KBM-7 (cell line): ENCODE data around the gene PODXL.

Source experiments
- DNase-seq: peaks from one replicate; pipeline ENCODE4 v3.0.0-alpha.2; 2015
- in situ Hi-C: fragments of 300-500 bp; cut with MboI; formaldehyde crosslinking; loops from 2 replicates; pipeline ENCODE4 v1.14.3; 2020; ENCODE audit warnings: low sequenced_read_pairs, low pct_unique_long_range_greater_than_20kb, mixed read lengths

PODXL gene

GRCh38 chr7:131568970-131569369 lies 12.5 kb upstream of the PODXL start:
- in situ Hi-C loops: no loop called here
- no peak for DNase-seq

- DNase-seq: no peak
- in situ Hi-C loops: no loop called here
Observed at GRCh38 chr7:131568510-131568909, 12.1 kb upstream of the PODXL start.

- DNase-seq: peak; percentile 42
- in situ Hi-C loops: no loop called here
Observed at GRCh38 chr7:131564640-131565039, 8.2 kb upstream of the PODXL start.

GRCh38 chr7:131563918-131564317 lies 7.5 kb upstream of the PODXL start:
- in situ Hi-C loops: no loop called here

GRCh38 chr7:131562941-131563340 lies 6.5 kb upstream of the PODXL start:
- DNase-seq: no peak
- in situ Hi-C loops: no loop called here

More at GRCh38 chr7:131563918-131564317, 7.5 kb upstream of the PODXL start:
- DNase-seq: no peak

GRCh38 chr7:131560061-131560460 lies 3.6 kb upstream of the PODXL start:
- in situ Hi-C loops: no loop called here
- no peak for DNase-seq

- in situ Hi-C loops: no loop called here
- no peak for DNase-seq
Observed at GRCh38 chr7:131557652-131558385, 1.4 kb upstream of the PODXL start.

- in situ Hi-C loops: no loop called here
- DNase-seq: peak; percentile 40
Observed at GRCh38 chr7:131556909-131557651, 652 bp upstream of the PODXL start.

- peak; percentile 53 for DNase-seq
- in situ Hi-C loops: no loop called here
Observed at GRCh38 chr7:131555552-131556052, 826 bp downstream of the PODXL start.

- in situ Hi-C loops: no loop called here
- no peak for DNase-seq
Observed at GRCh38 chr7:131554880-131555516, 1.4 kb downstream of the PODXL start.

- in situ Hi-C loops: no loop called here
- DNase-seq: no peak
Observed at GRCh38 chr7:131553931-131554330, 2.5 kb downstream of the PODXL start.

GRCh38 chr7:131552053-131552452 lies 4.4 kb downstream of the PODXL start:
- in situ Hi-C loops: no loop called here
- no peak for DNase-seq

GRCh38 chr7:131550846-131551245 lies 5.6 kb downstream of the PODXL start:
- DNase-seq: no peak
- in situ Hi-C loops: no loop called here

- in situ Hi-C loops: no loop called here
- peak; percentile 46 for DNase-seq
Observed at GRCh38 chr7:131548371-131548770, 8.1 kb downstream of the PODXL start.

GRCh38 chr7:131547589-131547988 lies 8.8 kb downstream of the PODXL start:
- DNase-seq: no peak
- in situ Hi-C loops: no loop called here

- DNase-seq: peak; percentile 71
- in situ Hi-C loops: no loop called here
Observed at GRCh38 chr7:131546583-131547141, 9.8 kb downstream of the PODXL start.

- peak; percentile 24 for DNase-seq
- in situ Hi-C loops: no loop called here
Observed at GRCh38 chr7:131546126-131546525, 10.3 kb downstream of the PODXL start.

- DNase-seq: peak; percentile 84
- in situ Hi-C loops: no loop called here
Observed at GRCh38 chr7:131544449-131545301, 11.8 kb downstream of the PODXL start.

GRCh38 chr7:131544021-131544420 lies 12.4 kb downstream of the PODXL start:
- no peak for DNase-seq
- in situ Hi-C loops: no loop called here
